CD4-positive, alpha-beta T cell treated with Interleukin-2 at 100 ng/mL for 4 hours (primary cell): ENCODE measurements around the gene CPEB2.

ENCODE experiments used
- DNase-seq: peaks from one replicate; pipeline ENCODE4 v3.0.0-alpha.2; 2020; ENCODE audit warnings: low spot score

The CPEB2 gene

GRCh38 chr4:15118292-15118691, 116.0 kb downstream of the CPEB2 start:
- no peak for DNase-seq
